Measurements from ENCODE around the gene TTC28.

The TTC28 gene

GRCh38 chr22:28031383-28031922, 648.2 kb downstream of the TTC28 start:
- DNase-seq = no peak

- DNase-seq = peak in 1 of 3 experiments; percentile 15
These were observed 649.2 kb downstream of the TTC28 start for GRCh38 chr22:28030473-28030872.

- peak in 1 of 3 experiments; percentile 32 for DNase-seq
These were observed 649.7 kb downstream of the TTC28 start for GRCh38 chr22:28029956-28030355.

- peak; percentile 68 to 95 (median 82) for DNase-seq
These were observed 650.3 kb downstream of the TTC28 start for GRCh38 chr22:28029201-28029948.

- peak in 1 of 3 experiments; percentile 20 for DNase-seq
These were observed 651.9 kb downstream of the TTC28 start for GRCh38 chr22:28027453-28028448.

GRCh38 chr22:28025866-28026575, 653.6 kb downstream of the TTC28 start:
- no peak for DNase-seq

GRCh38 chr22:28025333-28025732, 654.3 kb downstream of the TTC28 start:
- DNase-seq = no peak

GRCh38 chr22:28024422-28024888, 655.2 kb downstream of the TTC28 start:
- no peak for DNase-seq

GRCh38 chr22:28023774-28024173, 655.9 kb downstream of the TTC28 start:
- no peak for DNase-seq

- no peak for DNase-seq
These were observed 656.6 kb downstream of the TTC28 start for GRCh38 chr22:28023036-28023435.

- no peak for DNase-seq
These were observed 657.5 kb downstream of the TTC28 start for GRCh38 chr22:28021998-28022660.

GRCh38 chr22:28021116-28021997, 658.3 kb downstream of the TTC28 start:
- DNase-seq = peak in 1 of 3 experiments; percentile 9

- peak; percentile 29 to 71 (median 48) for DNase-seq
These were observed 659.5 kb downstream of the TTC28 start for GRCh38 chr22:28019881-28020861.

GRCh38 chr22:28019360-28019759, 660.3 kb downstream of the TTC28 start:
- DNase-seq = no peak

- DNase-seq = no peak
These were observed 661.1 kb downstream of the TTC28 start for GRCh38 chr22:28018461-28018927.

GRCh38 chr22:28017859-28018258, 661.8 kb downstream of the TTC28 start:
- no peak for DNase-seq

GRCh38 chr22:28017558-28017820, 662.2 kb downstream of the TTC28 start:
- peak in 1 of 3 experiments; percentile 32 for DNase-seq

- no peak for DNase-seq
These were observed 662.7 kb downstream of the TTC28 start for GRCh38 chr22:28016781-28017557.
